Prostate gland (tissue), 2 donors: ENCODE measurements around the gene TMEM208. TPM values are rescaled to one million over a fixed set of nuclear protein-coding genes. Genes with fewer than 3 reads are reported as not detected.

ENCODE experiments used
- DNase-seq: peaks from one replicate; pipeline ENCODE4 v3.0.0-alpha.2; 2019; ENCODE audit warnings: low spot score
- H3K27ac ChIP-seq, 2 donors: fragments of 200-600 bp; sonication (generic); 2 replicates each; pipeline ENCODE4 v1.5.1; 2017 to 2019
- H3K27me3 ChIP-seq: fragments of 200-600 bp; sonication (generic); replicated peaks from 2 replicates; pipeline ENCODE4 v1.5.1; 2019; ENCODE audit not compliant: insufficient read depth
- H3K36me3 ChIP-seq, 2 donors: fragments of 200-600 bp; sonication (generic); 1 replicate in 1 of 2; 2 replicates in 1 of 2; pipeline versions ENCODE4 v1.5.1 to v1.8.1; 2017 to 2019
- H3K4me1 ChIP-seq: fragments of 200-600 bp; sonication (generic); replicated peaks from 2 replicates; pipeline ENCODE4 v1.5.1; 2019
- H3K4me3 ChIP-seq, 2 donors: fragments of 200-600 bp; sonication (generic); 2 replicates each; pipeline ENCODE4 v1.5.1; 2017 to 2019
- H3K9me3 ChIP-seq: fragments of 200-600 bp; sonication (generic); 2 replicates; pipeline ENCODE4 v1.5.1; 2017
- CTCF ChIP-seq, 4 experiments: fragments of 200-600 bp in 2 of 4; fragments of 450-650 bp in 2 of 4; sonication (generic) in 2 of 4; IDR thresholded peaks; 1 replicate in 3 of 4; 2 replicates in 1 of 4; pipeline ENCODE4 v1.5.1; 2016 to 2019; ENCODE audit warnings: antibody characterized with exemption in 4 of 4, mild to moderate bottlenecking in 2 of 4, moderate library complexity in 2 of 4
- POLR2A ChIP-seq: fragments of 450-650 bp; IDR thresholded peaks from one replicate; pipeline ENCODE4 v1.6.1; 2016; ENCODE audit warnings: antibody characterized with exemption, mild to moderate bottlenecking
- POLR2AphosphoS5 ChIP-seq: sonication (generic); formaldehyde crosslinking; IDR thresholded peaks from one replicate; pipeline ENCODE4 v1.6.1; 2017; ENCODE audit warnings: antibody characterized with exemption
- WGBS: methylation state at CpG from one replicate; pipeline ENCODE4 v1.1.5; 2018; 5-methylcytosine and 5-hydroxymethylcytosine counted together
- intact Hi-C: fragments of 100-400 bp; cut with DNase I; formaldehyde crosslinking; loops from one replicate; pipeline ENCODE4 v1.14.2; 2022
- total RNA-seq, 2 donors: library from RNA; depleted of rRNA; stranded (reverse); fragments of >200 nt; gene quantifications; one replicate each; pipeline ENCODE4 v1.1.0, GENCODE V29; 2016

TMEM208 gene
- total RNA-seq, 2 donors from 2014 or later: 39.1 to 57.1 TPM

- Histone ChIP-seq H3K4me1 (peaks cover 20% of the 10 kb centered on the region), H3K36me3 (no peaks in the 10 kb centered on the region), H3K9me3 (no peaks in the 10 kb centered on the region), H3K4me3 (peak overlapping the region; percentile 61 to 70), H3K27ac (peak overlapping the region; percentile 83 to 86), H3K27me3 (peaks cover 4% of the 10 kb centered on the region)
- intact Hi-C loops: no loop called here
- WGBS: 18% methylated on average over 8 of the region's 8 CpGs
- DNase-seq: no peak
- TF ChIP-seq POLR2AphosphoS5 (peak; percentile 36), POLR2A (no peak)
Observed at GRCh38 chr16:67245674-67246080, 18.7 kb downstream of the TMEM208 start.

- H3K9me3 ChIP-seq: no peaks in the 10 kb centered on the region
- peaks cover 4% of the 10 kb centered on the region for H3K27me3 ChIP-seq
- H3K4me3 ChIP-seq: peak overlapping the region; percentile 61 to 70
- WGBS: under 1% methylated on average over 42 of the region's 48 CpGs
- H3K4me1 ChIP-seq: peaks cover 14% of the 10 kb centered on the region
- H3K27ac ChIP-seq: peak overlapping the region; percentile 83 to 86
- peak; percentile 58 for DNase-seq
- H3K36me3 ChIP-seq: no peaks in the 10 kb centered on the region
- intact Hi-C loops: no loop called here
- TF ChIP-seq POLR2A (peak; percentile 10), POLR2AphosphoS5 (no peak), CTCF (IDR thresholded peaks at IDR 0.05) (peak in 3 of 4 experiments; percentile 9 to 42 (median 30))
Observed at GRCh38 chr16:67246081-67246755, 19.3 kb downstream of the TMEM208 start.

GRCh38 chr16:67246756-67247191 lies 19.8 kb downstream of the TMEM208 start:
- peak; percentile 89 for DNase-seq
- under 1% methylated on average over 24 of the region's 26 CpGs for WGBS
- H3K27me3 ChIP-seq: peaks cover 4% of the 10 kb centered on the region
- H3K27ac ChIP-seq: peak overlapping the region; percentile 83 to 86
- H3K4me1 ChIP-seq: peaks cover 10% of the 10 kb centered on the region
- intact Hi-C loops: no loop called here
- H3K36me3 ChIP-seq: no peaks in the 10 kb centered on the region
- no peaks in the 10 kb centered on the region for H3K9me3 ChIP-seq
- peak overlapping the region; percentile 61 to 70 for H3K4me3 ChIP-seq
- peak; percentile 70 for TF ChIP-seq POLR2A
- peak; percentile 67 for TF ChIP-seq POLR2AphosphoS5
- peak in 3 of 4 experiments; percentile 2 to 53 (median 17) for TF ChIP-seq CTCF (IDR thresholded peaks at IDR 0.05)

GRCh38 chr16:67247192-67248072 lies 20.5 kb downstream of the TMEM208 start, which contains the start of gene FHOD1:
TSS of gene FHOD1 (minus strand) at chr16:67247481. CDS start at chr16:67247410, 71 bp downstream.
- TF ChIP-seq POLR2A: peak; percentile 89
- TF ChIP-seq CTCF (IDR thresholded peaks at IDR 0.05): peak in 1 of 4 experiments; percentile 24
- TF ChIP-seq POLR2AphosphoS5: peak; percentile 93
- H3K9me3 ChIP-seq: no peaks in the 10 kb centered on the region
- H3K27ac ChIP-seq: peak within 1 kb of the TSS; percentile 83 to 86
- under 1% methylated on average over 38 of the region's 60 CpGs for WGBS
- H3K27me3 ChIP-seq: peaks cover 4% of the 10 kb centered on the region
- DNase-seq: peak; percentile 97
- peaks cover 6% of the 10 kb centered on the region for H3K4me1 ChIP-seq
- intact Hi-C loops: no loop called here
- no peaks in the 10 kb centered on the region for H3K36me3 ChIP-seq
- peak within 1 kb of the TSS; percentile 61 to 70 for H3K4me3 ChIP-seq

GRCh38 chr16:67248073-67248400 lies 21.1 kb downstream of the TMEM208 start:
- TF ChIP-seq POLR2A (no peak), CTCF (IDR thresholded peaks at IDR 0.05) (no peak), POLR2AphosphoS5 (no peak)
- H3K9me3 ChIP-seq: no peaks in the 10 kb centered on the region
- H3K36me3 ChIP-seq: no peaks in the 10 kb centered on the region
- no peak for DNase-seq
- H3K4me1 ChIP-seq: peaks cover 6% of the 10 kb centered on the region
- peaks cover 4% of the 10 kb centered on the region for H3K27me3 ChIP-seq
- intact Hi-C loops: no loop called here
- H3K27ac ChIP-seq: no peak overlapping the region
- WGBS: 6% methylated on average over 7 of the region's 7 CpGs
- H3K4me3 ChIP-seq: peak overlapping the region; percentile 34 to 70
